NB4 (cell line): Measurements from ENCODE around the gene ZNF182.

Source experiments
- MYC ChIP-seq: IDR thresholded peaks from 2 replicates; pipeline ENCODE4 v1.6.1; 2011; ENCODE audit warnings: low read depth, low read length
- POLR2A ChIP-seq: IDR thresholded peaks from 2 replicates; pipeline ENCODE4 v1.6.1; 2011; ENCODE audit warnings: mild to moderate bottlenecking; ENCODE audit not compliant: insufficient read length; ENCODE audit errors: extremely low read depth
- TF ChIP-seq, protein P1 (sequence below): IDR thresholded peaks from one replicate; pipeline ENCODE4 v1.5.1; 2012; ENCODE audit warnings: low read depth, low read length

DNA sequence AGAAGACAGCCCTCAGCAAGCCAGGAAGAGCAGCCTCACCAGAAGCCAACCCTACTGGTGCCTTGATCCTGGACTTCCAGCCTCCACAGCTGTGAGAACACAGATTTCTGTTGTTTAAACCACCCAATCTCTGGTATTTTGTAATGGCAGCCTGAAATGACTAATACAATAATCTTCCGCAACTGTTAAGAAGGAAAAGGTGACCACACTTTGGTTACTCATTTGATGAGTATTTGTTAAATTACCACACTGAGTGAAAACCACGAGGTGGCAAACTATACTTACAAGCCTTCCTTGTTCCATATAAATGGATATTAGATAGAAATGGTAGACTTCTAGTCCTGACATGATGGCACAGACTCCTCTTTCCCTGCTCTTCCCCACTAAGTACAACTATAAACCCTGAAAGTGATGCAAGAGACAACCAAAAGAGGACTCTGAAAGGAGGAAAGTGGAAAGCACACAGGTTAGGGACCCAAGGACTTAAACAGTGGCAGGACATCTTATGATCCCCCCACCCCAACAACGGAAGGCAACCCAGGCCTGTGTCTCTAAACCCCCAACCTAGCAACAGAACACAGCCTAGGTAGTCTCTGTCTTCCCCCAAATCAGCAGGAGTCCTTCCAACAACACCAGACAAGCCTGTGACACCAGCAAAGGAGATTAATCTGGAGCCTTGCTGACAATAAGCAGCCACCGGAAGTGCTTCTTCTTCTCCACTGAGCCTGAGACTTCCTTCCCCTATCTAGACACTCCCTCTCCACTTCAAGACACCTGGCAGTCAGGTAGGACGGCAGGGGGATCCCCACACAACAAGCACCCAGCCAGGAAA lies 12.3 kb downstream of the ZNF182 start:
- TF ChIP-seq, protein P1, sequence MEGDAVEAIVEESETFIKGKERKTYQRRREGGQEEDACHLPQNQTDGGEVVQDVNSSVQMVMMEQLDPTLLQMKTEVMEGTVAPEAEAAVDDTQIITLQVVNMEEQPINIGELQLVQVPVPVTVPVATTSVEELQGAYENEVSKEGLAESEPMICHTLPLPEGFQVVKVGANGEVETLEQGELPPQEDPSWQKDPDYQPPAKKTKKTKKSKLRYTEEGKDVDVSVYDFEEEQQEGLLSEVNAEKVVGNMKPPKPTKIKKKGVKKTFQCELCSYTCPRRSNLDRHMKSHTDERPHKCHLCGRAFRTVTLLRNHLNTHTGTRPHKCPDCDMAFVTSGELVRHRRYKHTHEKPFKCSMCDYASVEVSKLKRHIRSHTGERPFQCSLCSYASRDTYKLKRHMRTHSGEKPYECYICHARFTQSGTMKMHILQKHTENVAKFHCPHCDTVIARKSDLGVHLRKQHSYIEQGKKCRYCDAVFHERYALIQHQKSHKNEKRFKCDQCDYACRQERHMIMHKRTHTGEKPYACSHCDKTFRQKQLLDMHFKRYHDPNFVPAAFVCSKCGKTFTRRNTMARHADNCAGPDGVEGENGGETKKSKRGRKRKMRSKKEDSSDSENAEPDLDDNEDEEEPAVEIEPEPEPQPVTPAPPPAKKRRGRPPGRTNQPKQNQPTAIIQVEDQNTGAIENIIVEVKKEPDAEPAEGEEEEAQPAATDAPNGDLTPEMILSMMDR: no peak
- TF ChIP-seq POLR2A (no peak), MYC (no peak)
